ENCODE data around the gene STAT1. TPM values are rescaled to one million over a fixed set of nuclear protein-coding genes. Genes with fewer than 3 reads are reported as not detected.
A peak's percentile ranks its signal among the peaks of the same experiment; 100 is the strongest.

STAT1 gene
- polyA plus RNA-seq, result 100 to 1,000 TPM in 1 of 3 donors, 10 to 100 TPM in 2; 79.4 to 121 (median 99.4) TPM

DNA sequence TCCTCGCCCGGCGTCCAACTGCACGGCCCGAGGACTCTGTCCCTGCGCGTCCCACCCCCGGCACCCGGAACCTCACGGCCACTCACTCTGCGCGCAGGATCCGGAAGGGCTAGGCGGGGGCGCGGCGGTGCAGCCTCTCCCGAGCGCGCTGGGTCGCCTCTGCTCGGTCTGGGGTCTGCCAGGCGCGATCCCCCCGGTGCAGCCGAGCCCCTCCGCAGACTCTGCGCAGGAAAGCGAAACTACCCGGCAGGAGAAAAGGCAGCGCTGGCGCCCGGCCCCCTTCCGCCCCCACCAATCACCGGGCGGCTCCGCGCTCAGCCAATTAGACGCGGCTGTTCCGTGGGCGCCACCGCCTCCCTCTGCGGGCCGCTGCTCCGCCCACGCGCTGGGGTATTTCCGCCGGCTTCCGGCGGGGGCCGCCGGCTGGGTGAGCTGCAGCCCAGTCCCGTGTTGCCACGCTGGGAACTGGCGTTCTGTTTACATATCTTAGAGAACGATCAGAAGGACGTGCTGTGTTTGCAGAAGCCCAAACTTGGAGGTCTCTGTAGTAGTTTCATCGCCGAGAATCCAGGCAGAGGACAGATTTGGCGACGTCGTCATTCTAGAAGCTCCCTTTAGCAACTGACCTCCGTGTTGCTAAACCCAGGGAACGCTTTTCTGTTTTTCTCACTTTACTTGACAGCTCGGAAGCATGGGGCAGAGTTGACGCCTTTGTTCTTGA lies at the start of gene STAT1:
STAT1 (minus strand) TSS at position 240 of the 721 bp plus-strand sequence. CDS start 4,168 bp downstream, outside the sequence.
- H3K9me3 Mint-ChIP-seq, result no peaks in the 10 kb centered on the region
- H3K4me3 Mint-ChIP-seq, result no peak within 1 kb of the TSS
- H3K27me3 Mint-ChIP-seq (ENCODE audit: low read depth in 3 of 3), result peaks cover 0 to 8% (median 2%) of the 10 kb centered on the region in 3 donors
- H3K4me1 Mint-ChIP-seq, result peaks cover 13 to 25% of the 10 kb centered on the region in 2 donors
- peaks cover 0 to 9% (median 9%) of the 10 kb centered on the region in 3 donors for H3K36me3 Mint-ChIP-seq
- peak; percentile 96 for DNase-seq
- H3K27ac Mint-ChIP-seq, result no peak within 1 kb of the TSS

DNA sequence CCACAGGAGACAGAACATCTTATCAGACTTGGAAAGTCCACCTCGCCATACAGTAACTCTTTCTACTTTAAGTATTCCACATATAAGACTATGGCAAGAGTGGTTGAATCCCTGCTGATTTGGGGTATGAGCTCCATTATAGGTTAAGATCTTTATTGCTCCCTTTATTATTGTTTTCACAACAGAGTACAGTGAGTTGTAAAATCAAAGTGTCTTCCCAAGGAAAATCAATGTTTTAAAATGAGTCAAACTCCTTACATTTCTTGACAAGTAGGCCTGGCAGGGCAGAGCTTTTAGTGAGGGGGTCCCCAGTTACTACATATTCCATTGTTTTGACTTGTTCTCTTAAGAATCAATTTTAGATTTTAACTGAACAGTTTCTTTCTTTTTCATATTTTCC lies 49.6 kb upstream of the STAT1 start:
- Mint-ChIP-seq H3K27ac (peak overlapping the region; percentile 86 to 98 (median 94)), H3K27me3 (ENCODE audit: low read depth in 3 of 3) (peaks cover 0 to 3% (median 0%) of the 10 kb centered on the region in 3 donors), H3K9me3 (no peaks in the 10 kb centered on the region), H3K4me3 (peak overlapping the region; percentile 64 to 98 (median 89)), H3K36me3 (peaks cover 32 to 58% (median 40%) of the 10 kb centered on the region in 3 donors), H3K4me1 (peaks cover 77 to 94% of the 10 kb centered on the region in 2 donors)
- no peak for DNase-seq

DNA sequence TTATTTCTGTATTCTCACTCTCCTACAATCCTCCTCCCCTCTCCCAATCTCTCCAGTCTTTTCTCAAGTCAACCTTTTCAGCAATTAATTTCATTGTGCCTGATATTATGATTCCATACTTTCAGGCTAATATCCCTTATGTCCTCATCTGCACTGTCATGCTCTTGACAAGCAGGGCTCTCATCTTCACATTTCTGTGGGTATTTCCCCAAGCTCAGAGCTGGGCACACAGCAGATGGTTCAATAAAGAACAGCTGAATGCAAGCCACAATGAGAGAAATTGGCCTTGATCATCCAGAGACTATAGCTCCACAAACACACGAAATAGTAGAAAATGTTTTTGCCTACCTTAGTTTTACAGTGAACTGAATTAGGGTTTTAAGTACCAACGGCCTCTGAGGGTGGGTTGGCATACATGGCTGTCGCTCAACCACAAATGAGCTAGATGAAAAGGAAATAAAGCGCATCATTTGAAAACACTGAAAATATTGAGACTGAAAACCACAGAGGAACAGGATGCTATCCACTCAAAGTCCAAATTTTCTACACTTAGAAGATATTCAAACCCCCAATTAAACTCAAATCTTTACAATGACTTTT lies 47.5 kb upstream of the STAT1 start:
- Mint-ChIP-seq H3K27ac (peak overlapping the region; percentile 90 to 99 (median 95)), H3K27me3 (ENCODE audit: low read depth in 3 of 3) (peaks cover 0 to 3% (median 3%) of the 10 kb centered on the region in 3 donors), H3K4me1 (peaks cover 73 to 84% of the 10 kb centered on the region in 2 donors), H3K9me3 (no peaks in the 10 kb centered on the region), H3K36me3 (peaks cover 32 to 48% (median 34%) of the 10 kb centered on the region in 3 donors), H3K4me3 (peak overlapping the region; percentile 43 to 78 (median 66))
- peak; percentile 30 to 50 (median 44) for DNase-seq

DNA sequence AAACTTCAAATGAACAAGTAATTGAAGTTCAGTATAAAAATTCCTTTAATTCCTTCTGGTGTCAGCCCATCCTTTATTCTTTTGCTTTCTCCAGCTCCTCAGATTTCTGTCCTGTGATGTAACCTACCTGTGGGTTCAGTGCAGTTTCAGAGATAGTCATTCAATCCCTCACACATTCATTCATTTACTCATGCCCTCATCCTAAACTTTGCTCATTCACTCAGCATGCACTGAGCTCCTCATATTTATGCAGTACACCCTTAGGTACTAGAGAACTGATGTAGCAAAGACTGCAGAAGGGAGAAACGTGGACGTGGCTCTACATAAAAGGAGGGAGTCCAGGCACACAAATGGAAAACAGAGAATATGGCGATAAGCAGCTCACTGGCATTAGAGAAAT lies 45.3 kb upstream of the STAT1 start:
- Mint-ChIP-seq H3K4me3 (no peak overlapping the region), H3K36me3 (peaks cover 30 to 43% (median 31%) of the 10 kb centered on the region in 3 donors), H3K9me3 (no peaks in the 10 kb centered on the region), H3K27ac (peak overlapping the region; percentile 18 to 74 (median 56)), H3K4me1 (peaks cover 73 to 82% of the 10 kb centered on the region in 2 donors), H3K27me3 (ENCODE audit: low read depth in 3 of 3) (peaks cover 2 to 4% (median 3%) of the 10 kb centered on the region in 3 donors)
- no peak for DNase-seq

DNA sequence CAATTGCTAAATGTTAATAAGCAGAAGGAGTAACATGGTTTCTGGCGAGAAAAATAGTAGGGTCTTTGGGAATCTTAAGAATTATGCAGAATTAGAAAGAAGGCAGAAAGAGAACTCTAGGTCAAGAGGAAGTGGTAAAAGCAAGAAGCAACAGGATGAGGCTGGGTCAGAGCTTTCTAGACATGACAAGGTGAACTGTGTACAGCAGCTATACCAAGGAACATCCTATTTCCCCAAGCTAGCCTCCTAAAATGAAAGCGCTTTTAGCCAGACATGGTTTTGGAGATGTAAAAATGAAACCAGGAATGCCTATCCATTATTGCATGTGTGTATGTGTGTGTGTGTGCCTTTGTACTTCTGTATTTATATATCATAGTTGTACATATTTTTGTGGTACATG lies 42.3 kb upstream of the STAT1 start:
- peak overlapping the region; percentile 79 to 93 (median 89) for H3K27ac Mint-ChIP-seq
- DNase-seq, result peak; percentile 42 to 49 (median 49)
- peaks cover 44 to 53% of the 10 kb centered on the region in 2 donors for H3K4me1 Mint-ChIP-seq
- peaks cover 15 to 24% (median 15%) of the 10 kb centered on the region in 3 donors for H3K36me3 Mint-ChIP-seq
- peaks cover 2 to 5% (median 3%) of the 10 kb centered on the region in 3 donors for H3K27me3 Mint-ChIP-seq (ENCODE audit: low read depth in 3 of 3)
- no peaks in the 10 kb centered on the region for H3K9me3 Mint-ChIP-seq
- H3K4me3 Mint-ChIP-seq, result peak overlapping the region; percentile 12 to 87 (median 69)

DNA sequence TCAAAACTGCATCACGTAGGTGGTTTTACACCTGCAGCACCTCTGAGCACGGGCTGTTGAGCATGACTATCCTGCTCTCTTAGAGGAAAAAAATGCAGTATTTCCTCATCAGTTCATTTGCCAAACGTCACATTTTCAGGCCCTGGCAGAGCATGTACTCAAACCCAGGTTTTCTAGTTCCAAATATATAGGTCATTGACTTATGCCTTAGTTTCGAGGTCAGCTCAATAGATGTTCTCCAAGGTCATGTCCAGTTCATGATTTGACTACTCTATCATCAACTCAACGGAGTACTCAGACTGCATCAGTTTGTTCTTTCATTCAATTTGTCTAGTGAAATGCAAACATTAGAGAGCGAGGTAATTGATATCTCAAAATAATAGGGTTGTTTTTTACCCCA lies 39.3 kb upstream of the STAT1 start:
- Mint-ChIP-seq H3K4me3 (no peak overlapping the region), H3K27ac (peak overlapping the region in 3 of 6 donors; percentile 69 to 80 (median 77)), H3K27me3 (ENCODE audit: low read depth in 3 of 3) (peaks cover 5% of the 10 kb centered on the region in 3 donors), H3K9me3 (no peaks in the 10 kb centered on the region), H3K4me1 (peaks cover 28 to 33% of the 10 kb centered on the region in 2 donors), H3K36me3 (peaks cover 3 to 4% (median 4%) of the 10 kb centered on the region in 3 donors)
- no peak for DNase-seq

DNA sequence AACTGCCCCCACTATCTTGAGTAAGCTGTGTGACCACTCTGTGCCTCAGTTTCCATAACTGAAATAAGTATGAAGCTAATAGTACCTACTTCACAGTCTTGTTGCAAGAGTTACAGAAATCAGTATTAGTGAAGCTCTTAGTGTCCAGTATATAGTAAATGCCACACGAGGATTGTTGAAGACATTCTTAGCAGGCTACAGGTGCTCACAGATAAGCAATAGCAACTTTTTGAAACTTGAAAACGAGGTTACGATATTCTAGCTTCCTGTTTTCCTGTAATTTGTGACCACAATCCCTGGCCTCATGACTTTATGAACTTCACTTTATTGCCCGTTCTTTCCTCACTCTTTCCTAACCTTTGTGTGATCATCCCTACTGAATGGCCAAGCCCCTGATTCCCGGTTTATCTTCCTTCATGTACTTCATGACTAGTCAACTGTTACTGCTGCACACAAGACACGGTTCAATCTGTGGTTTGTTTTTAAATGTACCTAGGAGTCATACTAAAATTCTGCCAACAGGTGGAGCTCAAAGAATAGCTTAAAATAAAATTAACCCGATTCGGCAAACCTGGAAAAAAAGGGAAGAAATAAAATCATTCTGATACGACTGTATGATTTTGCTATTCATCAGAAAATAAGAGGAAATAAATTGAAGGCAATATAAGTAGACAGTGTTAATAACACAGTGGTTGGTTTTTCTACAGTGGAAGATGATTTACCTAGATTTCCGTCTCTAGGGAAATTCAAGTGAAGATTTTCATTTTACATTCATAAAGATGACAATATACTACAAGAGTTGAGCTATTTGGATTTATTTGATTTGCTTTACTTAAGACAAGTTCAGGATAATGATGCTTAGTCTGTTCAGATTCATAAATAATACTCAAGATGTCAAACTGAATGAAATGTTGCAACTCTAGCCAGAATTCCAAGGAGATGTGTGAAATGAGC lies 38.1 kb upstream of the STAT1 start:
- H3K27me3 Mint-ChIP-seq (ENCODE audit: low read depth in 3 of 3), result peaks cover 3 to 5% (median 5%) of the 10 kb centered on the region in 3 donors
- peaks cover 3 to 7% (median 4%) of the 10 kb centered on the region in 3 donors for H3K36me3 Mint-ChIP-seq
- no peak overlapping the region for H3K27ac Mint-ChIP-seq
- H3K4me1 Mint-ChIP-seq, result peaks cover 31 to 38% of the 10 kb centered on the region in 2 donors
- peak; percentile 54 to 64 (median 64) for DNase-seq
- no peaks in the 10 kb centered on the region for H3K9me3 Mint-ChIP-seq
- H3K4me3 Mint-ChIP-seq, result no peak overlapping the region

DNA sequence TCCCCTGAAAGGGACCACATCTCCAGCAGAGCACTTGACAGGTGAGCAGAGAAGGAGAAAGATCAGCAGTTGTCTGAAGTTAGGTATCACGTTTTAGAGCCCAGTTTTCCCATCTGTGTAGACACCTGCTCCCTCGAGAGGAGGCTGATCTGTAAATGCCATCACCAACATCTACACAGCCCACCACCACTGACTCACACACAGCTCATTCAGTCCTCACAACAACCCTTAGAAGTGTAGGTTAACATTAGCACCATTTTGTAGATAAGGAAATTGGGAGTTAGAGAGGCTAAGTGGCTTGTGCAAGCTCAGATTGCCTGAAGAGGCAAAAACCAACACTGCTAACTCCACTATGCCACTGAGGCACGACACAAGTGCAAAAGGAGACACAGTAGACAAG lies 37.2 kb upstream of the STAT1 start:
- Mint-ChIP-seq H3K4me1 (peaks cover 24 to 32% of the 10 kb centered on the region in 2 donors), H3K27ac (no peak overlapping the region), H3K4me3 (no peak overlapping the region), H3K36me3 (peaks cover 3 to 8% (median 4%) of the 10 kb centered on the region in 3 donors), H3K27me3 (ENCODE audit: low read depth in 3 of 3) (peaks cover 2 to 5% (median 3%) of the 10 kb centered on the region in 3 donors), H3K9me3 (no peaks in the 10 kb centered on the region)
- no peak for DNase-seq

DNA sequence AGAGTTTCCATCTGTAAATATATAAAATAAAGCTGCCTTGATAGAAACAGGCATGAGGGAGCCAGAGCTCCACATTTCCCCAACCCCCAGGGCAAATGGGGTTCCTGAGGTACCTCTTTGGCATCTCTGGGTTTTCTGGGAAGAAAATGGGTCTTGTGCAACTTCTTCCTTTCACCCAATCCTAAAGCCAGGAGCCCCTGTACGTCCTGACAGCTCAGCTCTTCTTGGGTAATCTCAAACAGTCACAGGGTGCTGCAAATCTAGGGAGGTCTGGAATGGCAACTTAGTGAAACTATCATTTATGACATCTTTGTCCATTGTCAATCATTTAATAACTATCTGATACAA lies 36.6 kb upstream of the STAT1 start:
- Mint-ChIP-seq H3K36me3 (peaks cover 6 to 11% (median 7%) of the 10 kb centered on the region in 3 donors), H3K9me3 (no peaks in the 10 kb centered on the region), H3K27ac (peak overlapping the region in 3 of 6 donors; percentile 86 to 95 (median 86)), H3K4me1 (peaks cover 19 to 31% of the 10 kb centered on the region in 2 donors), H3K4me3 (peak overlapping the region in 3 of 5 donors; percentile 47 to 81 (median 65)), H3K27me3 (ENCODE audit: low read depth in 3 of 3) (peaks cover 2 to 4% (median 2%) of the 10 kb centered on the region in 3 donors)
- DNase-seq, result no peak

DNA sequence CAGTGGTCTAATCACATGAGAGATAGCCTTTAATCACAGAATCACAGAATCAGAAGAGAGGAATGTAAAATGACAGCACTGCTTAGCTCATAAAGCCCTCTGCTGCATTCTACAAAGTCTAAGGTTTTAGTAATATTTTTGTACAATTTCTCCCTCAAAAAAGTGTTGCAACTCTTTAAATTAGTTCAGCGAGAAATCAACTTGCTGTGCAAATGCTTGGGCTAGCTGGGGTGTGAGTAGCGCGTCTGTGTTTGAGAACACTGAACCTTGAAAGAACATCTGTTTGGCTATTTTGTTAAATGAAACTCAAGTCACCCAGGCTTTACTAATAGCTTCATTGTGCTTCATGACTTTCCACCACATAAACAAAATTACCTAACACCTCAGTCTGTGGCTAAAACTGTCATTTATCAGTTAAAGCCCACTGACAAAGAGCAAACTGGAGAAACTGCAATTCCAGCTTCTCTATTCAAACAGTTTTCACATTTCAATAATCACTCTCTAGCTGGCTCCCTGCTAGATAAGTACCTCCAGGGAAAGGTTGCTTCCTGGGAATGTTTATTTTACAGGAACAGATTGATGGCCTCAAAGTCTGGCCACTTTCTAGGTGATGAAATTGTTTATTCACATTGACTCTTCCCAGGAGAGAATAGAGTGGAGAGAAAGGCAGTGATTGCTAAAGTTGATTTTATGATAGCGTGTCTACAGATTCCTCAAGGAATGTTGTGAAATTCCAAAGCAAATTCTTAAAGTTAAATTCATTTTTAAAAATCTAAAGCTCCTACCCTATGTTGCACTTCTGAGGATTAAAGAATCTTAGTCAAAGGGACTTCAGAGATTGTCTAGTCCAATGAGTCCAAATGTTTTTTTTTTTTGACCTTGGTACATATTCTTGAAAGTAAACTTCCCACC lies 36.0 kb upstream of the STAT1 start:
- Mint-ChIP-seq H3K4me1 (peaks cover 18 to 34% of the 10 kb centered on the region in 2 donors), H3K4me3 (peak overlapping the region in 3 of 5 donors; percentile 47 to 81 (median 65)), H3K36me3 (peaks cover 7 to 16% (median 7%) of the 10 kb centered on the region in 3 donors), H3K9me3 (no peaks in the 10 kb centered on the region), H3K27me3 (ENCODE audit: low read depth in 3 of 3) (peaks cover 2 to 4% (median 2%) of the 10 kb centered on the region in 3 donors), H3K27ac (peak overlapping the region in 4 of 6 donors; percentile 86 to 95 (median 89))
- peak; percentile 61 to 74 (median 70) for DNase-seq

DNA sequence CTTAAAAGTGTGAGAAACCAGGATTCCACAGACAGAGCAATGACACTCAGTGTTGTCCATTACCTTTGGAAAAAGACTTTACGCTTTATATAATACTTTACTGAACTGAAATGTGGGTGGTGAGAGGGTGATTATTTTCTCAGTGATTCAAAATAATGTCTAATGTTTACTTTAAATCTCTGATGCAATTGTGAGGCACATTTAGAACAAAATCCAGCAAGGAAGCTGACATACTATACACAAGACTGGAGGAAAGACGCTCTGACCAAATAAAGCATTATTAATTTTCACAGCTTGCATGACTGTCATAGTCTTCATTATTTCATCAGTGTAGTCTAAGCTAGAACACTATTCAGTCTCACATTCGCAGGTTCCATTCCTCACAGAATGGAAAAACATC lies 34.1 kb upstream of the STAT1 start:
- Mint-ChIP-seq H3K36me3 (peaks cover 16 to 21% (median 19%) of the 10 kb centered on the region in 3 donors), H3K27me3 (ENCODE audit: low read depth in 3 of 3) (peaks cover 2 to 4% (median 2%) of the 10 kb centered on the region in 3 donors), H3K4me3 (no peak overlapping the region), H3K9me3 (no peaks in the 10 kb centered on the region), H3K27ac (peak overlapping the region; percentile 51 to 77 (median 68)), H3K4me1 (peaks cover 13 to 33% of the 10 kb centered on the region in 2 donors)
- no peak for DNase-seq

DNA sequence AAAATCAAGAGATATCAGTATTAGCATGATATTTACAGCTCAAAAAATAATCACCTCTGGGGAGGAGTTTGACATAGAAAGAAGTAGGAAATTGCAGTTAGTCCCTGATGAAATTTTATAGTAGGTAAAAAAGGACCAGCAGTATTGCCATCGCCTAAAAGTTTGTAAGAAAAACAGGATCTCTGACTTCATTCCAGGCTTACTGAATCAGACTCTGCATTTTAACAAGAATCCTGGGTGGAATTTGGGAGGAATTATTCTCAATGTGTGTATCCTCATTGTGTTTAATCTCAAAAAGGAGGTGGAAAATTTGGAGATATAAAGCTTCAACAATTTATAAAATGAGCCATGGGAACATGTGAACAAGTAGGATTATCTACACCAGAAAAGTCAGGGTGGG lies 31.2 kb upstream of the STAT1 start:
- H3K9me3 Mint-ChIP-seq, result no peaks in the 10 kb centered on the region
- H3K27me3 Mint-ChIP-seq (ENCODE audit: low read depth in 3 of 3), result peaks cover 0 to 4% (median 0%) of the 10 kb centered on the region in 3 donors
- H3K4me1 Mint-ChIP-seq, result peaks cover 16 to 40% of the 10 kb centered on the region in 2 donors
- H3K27ac Mint-ChIP-seq, result peak overlapping the region in 5 of 6 donors; percentile 29 to 81 (median 46)
- peaks cover 24 to 31% (median 27%) of the 10 kb centered on the region in 3 donors for H3K36me3 Mint-ChIP-seq
- DNase-seq, result no peak
- H3K4me3 Mint-ChIP-seq, result no peak overlapping the region

Measured in immature natural killer cell (primary cell).